ENCODE measurements around the gene ZSCAN30.

ZSCAN30 gene

GRCh38 chr18:35331367-35332087 lies 41.5 kb upstream of the ZSCAN30 start:
- Histone ChIP-seq H3K4me2 (ENCODE audit: low read length) (no peak overlapping the region), H2AFZ (no peak overlapping the region), H3K36me3 (ENCODE audit: control insufficient read depth, insufficient read depth, low read length) (no peaks in the 10 kb centered on the region), H3K9ac (no peak overlapping the region), H3K9me3 (ENCODE audit: control insufficient read depth, low read length) (no peaks in the 10 kb centered on the region), H3K27ac (no peak overlapping the region), H3K4me1 (peaks cover 14% of the 10 kb centered on the region), H3K27me3 (ENCODE audit: control insufficient read depth, insufficient read depth, low read length) (no peaks in the 10 kb centered on the region), H3K79me2 (no peaks in the 10 kb centered on the region), H3K4me3 (ENCODE audit: low read depth, low read length) (no peak overlapping the region)
- TF ChIP-seq CTCF (IDR thresholded peaks at IDR 0.05): no peak

DNA sequence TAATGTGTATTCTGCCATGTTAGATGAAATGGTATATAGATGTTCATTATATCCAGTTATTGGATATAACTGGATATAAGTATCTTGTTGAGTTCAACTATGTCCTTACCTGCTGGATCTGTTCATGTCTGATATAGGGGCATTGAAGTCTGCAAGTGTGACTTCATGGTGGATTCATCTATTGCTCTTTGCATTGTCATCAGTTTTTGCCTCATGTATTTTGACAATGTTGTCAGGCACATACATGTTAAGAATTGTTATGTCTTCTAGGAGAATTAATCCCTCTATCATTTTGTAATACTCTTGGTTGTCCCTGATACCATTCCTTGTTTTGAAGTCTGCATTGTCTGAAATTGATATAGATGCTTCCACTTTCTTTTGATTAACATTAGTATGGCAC lies 38.8 kb upstream of the ZSCAN30 start:
- no peaks in the 10 kb centered on the region for H3K79me2 ChIP-seq
- no peak overlapping the region for H3K27ac ChIP-seq
- H3K4me2 ChIP-seq (ENCODE audit: low read length): no peak overlapping the region
- no peak for TF ChIP-seq CTCF (IDR thresholded peaks at IDR 0.05)
- no peak overlapping the region for H2AFZ ChIP-seq
- H3K9ac ChIP-seq: no peak overlapping the region
- H3K36me3 ChIP-seq (ENCODE audit: control insufficient read depth, insufficient read depth, low read length): no peaks in the 10 kb centered on the region
- H3K4me3 ChIP-seq (ENCODE audit: low read depth, low read length): no peak overlapping the region
- H3K9me3 ChIP-seq (ENCODE audit: control insufficient read depth, low read length): no peaks in the 10 kb centered on the region
- no peaks in the 10 kb centered on the region for H3K27me3 ChIP-seq (ENCODE audit: control insufficient read depth, insufficient read depth, low read length)
- H3K4me1 ChIP-seq: no peaks in the 10 kb centered on the region

DNA sequence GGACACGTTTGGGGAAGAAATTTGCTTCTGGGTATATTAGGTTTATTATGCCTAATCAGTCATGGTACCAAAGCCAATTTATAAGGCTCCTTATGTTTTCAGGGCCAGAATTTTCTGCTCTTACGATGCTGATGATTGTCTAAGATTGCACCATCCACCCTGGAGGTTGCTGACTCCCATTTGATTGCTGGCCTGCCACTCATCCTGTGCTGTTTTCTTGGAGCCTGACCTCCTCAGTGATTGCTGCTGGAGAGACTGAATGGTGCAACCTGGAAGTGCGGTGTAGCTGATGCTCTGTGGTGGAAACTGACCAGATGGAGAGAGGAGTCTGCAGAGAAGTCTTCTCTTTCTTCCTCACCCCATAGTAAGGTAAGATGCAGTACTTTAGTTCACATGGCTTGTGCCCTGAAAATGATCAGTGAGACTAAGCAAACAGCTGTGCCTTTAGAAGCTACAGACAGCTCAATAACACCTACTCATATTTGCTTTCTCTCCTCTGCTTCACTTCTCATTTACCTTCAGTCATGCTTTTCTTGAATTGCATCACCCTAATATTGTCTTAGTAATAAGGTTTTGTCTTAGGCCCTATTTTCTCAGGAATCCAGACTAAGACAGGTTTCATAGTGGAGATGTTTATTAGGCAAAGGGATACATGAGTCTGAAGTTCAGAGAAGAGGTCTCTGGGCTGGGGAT lies 36.8 kb upstream of the ZSCAN30 start:
- no peak overlapping the region for H3K4me2 ChIP-seq (ENCODE audit: low read length)
- no peak overlapping the region for H2AFZ ChIP-seq
- TF ChIP-seq CTCF (IDR thresholded peaks at IDR 0.05): no peak
- no peak overlapping the region for H3K9ac ChIP-seq
- H3K4me3 ChIP-seq (ENCODE audit: low read depth, low read length): no peak overlapping the region
- H3K27ac ChIP-seq: no peak overlapping the region
- no peaks in the 10 kb centered on the region for H3K79me2 ChIP-seq
- no peaks in the 10 kb centered on the region for H3K4me1 ChIP-seq
- no peaks in the 10 kb centered on the region for H3K9me3 ChIP-seq (ENCODE audit: control insufficient read depth, low read length)
- no peaks in the 10 kb centered on the region for H3K27me3 ChIP-seq (ENCODE audit: control insufficient read depth, insufficient read depth, low read length)
- no peaks in the 10 kb centered on the region for H3K36me3 ChIP-seq (ENCODE audit: control insufficient read depth, insufficient read depth, low read length)

- H3K36me3 ChIP-seq (ENCODE audit: control insufficient read depth, insufficient read depth, low read length): no peaks in the 10 kb centered on the region
- no peak overlapping the region for H3K4me3 ChIP-seq (ENCODE audit: low read depth, low read length)
- H3K9ac ChIP-seq: no peak overlapping the region
- H3K9me3 ChIP-seq (ENCODE audit: control insufficient read depth, low read length): no peaks in the 10 kb centered on the region
- H3K27ac ChIP-seq: no peak overlapping the region
- H3K79me2 ChIP-seq: no peaks in the 10 kb centered on the region
- H3K27me3 ChIP-seq (ENCODE audit: control insufficient read depth, insufficient read depth, low read length): no peaks in the 10 kb centered on the region
- no peaks in the 10 kb centered on the region for H3K4me1 ChIP-seq
- TF ChIP-seq CTCF (IDR thresholded peaks at IDR 0.05): no peak
- H3K4me2 ChIP-seq (ENCODE audit: low read length): no peak overlapping the region
- no peak overlapping the region for H2AFZ ChIP-seq
Observed at GRCh38 chr18:35324926-35325655, 35.1 kb upstream of the ZSCAN30 start.
